GM23338 (cell line): ENCODE results near the gene PACSIN3.
"Not testable (repeated sequence)": the region's sequence is repeated elsewhere in the genome, so short reads cannot be mapped to it uniquely, and the experiment has no call there.

Source experiments
- CREB1 ChIP-seq: fragments of 250-450 bp; sonication (Bioruptor Pico); IDR thresholded peaks from 2 replicates; pipeline ENCODE4 v1.5.0; 2020; ENCODE audit warnings: low read depth, mild to moderate bottlenecking, moderate library complexity
- CTCF ChIP-seq, 2 experiments: fragments of 200-600 bp in 1 of 2; sonication (generic) in 1 of 2; conservative IDR thresholded peaks; 2 replicates each; pipeline versions ENCODE4 v1.5.1 to v1.6.1; 2016 to 2017; ENCODE audit warnings: antibody characterized with exemption in 2 of 2, low read depth in 2 of 2, mild to moderate bottlenecking in 2 of 2, moderate library complexity in 1 of 2
- ETS1 ChIP-seq: IDR thresholded peaks from 2 replicates; pipeline ENCODE4 v1.6.1; 2016; ENCODE audit warnings: antibody characterized with exemption
- EZH2 ChIP-seq: fragments of 200-600 bp; sonication (generic); IDR thresholded peaks from one replicate; pipeline ENCODE4 v1.8.0; 2017; ENCODE audit warnings: antibody characterized with exemption, mild to moderate bottlenecking, low read depth; ENCODE audit not compliant: unreplicated experiment
- EZH2phosphoT487 ChIP-seq: fragments of 200-600 bp; sonication (generic); IDR thresholded peaks from one replicate; pipeline ENCODE4 v1.8.1; 2018; ENCODE audit warnings: antibody characterized with exemption; ENCODE audit not compliant: unreplicated experiment
- JUNB ChIP-seq: IDR thresholded peaks from one replicate; pipeline ENCODE4 v1.6.1; 2016; ENCODE audit warnings: antibody characterized with exemption; ENCODE audit not compliant: unreplicated experiment
- NANOG ChIP-seq: IDR thresholded peaks from 2 replicates; pipeline ENCODE4 v1.6.1; 2016; ENCODE audit warnings: antibody characterized with exemption, borderline replicate concordance
- POLR2AphosphoS5 ChIP-seq: IDR thresholded peaks from 2 replicates; pipeline ENCODE4 v1.6.1; 2016; ENCODE audit warnings: antibody characterized with exemption, low read depth
- REST ChIP-seq: IDR thresholded peaks from one replicate; pipeline ENCODE4 v1.6.1; 2018; ENCODE audit warnings: antibody characterized with exemption; ENCODE audit not compliant: unreplicated experiment
- ZNF114 ChIP-seq: fragments of 250-450 bp; sonication (Bioruptor Pico); IDR thresholded peaks from 2 replicates; pipeline ENCODE4 v1.5.0; 2020; ENCODE audit warnings: mild to moderate bottlenecking, moderate library complexity

- TF ChIP-seq POLR2AphosphoS5; CTCF (conservative IDR thresholded peaks at IDR 0.05; ENCODE audit: low read depth in 2 of 2); REST; EZH2phosphoT487; NANOG; ZNF114; EZH2; ETS1; CREB1 (CRISPR knock-in tag); JUNB: not testable (repeated sequence)
Measured at GRCh38 chr11:47191137-47191536, 4.9 kb upstream of the PACSIN3 start.
